Naive thymus-derived CD4-positive, alpha-beta T cell (primary cell): ENCODE data around the gene ERCC8. TPM values are rescaled to one million over a fixed set of nuclear protein-coding genes. Genes with fewer than 3 reads are reported as not detected.

Experiments used
- ATAC-seq: fragments of 150-1000 bp; cut with Tn5 transposase; 2 replicates; pipeline ENCODE4 v1.10.0; 2021; ENCODE audit warnings: mild to moderate bottlenecking, moderate library complexity
- CTCF ChIA-PET: fragments of 350-600 bp; sonication (Branson Sonifier 250); formaldehyde crosslinking; loops from one replicate; lab custom pipeline; 2021; ENCODE audit warnings: antibody characterized with exemption; lab: Charles Lee
- POLR2A ChIA-PET: fragments of 350-600 bp; sonication (Branson Sonifier 250); formaldehyde crosslinking; loops from one replicate; lab custom pipeline; 2021; ENCODE audit warnings: antibody characterized with exemption, inconsistent platforms; lab: Charles Lee
- DNase-seq, 9 donors: peaks; one replicate each; pipeline versions ENCODE4 v3.0.0 to v3.0.0-alpha.2; 2020 to 2022; ENCODE audit warnings: mixed read lengths in 1 of 9
- H3K27ac ChIP-seq: one replicate; pipeline ENCODE4 v1.7.0; 2013; ENCODE audit warnings: mild to moderate bottlenecking, low read depth, low read length, moderate library complexity
- H3K27me3 ChIP-seq, 2 donors: one replicate each; pipeline ENCODE4 v1.7.0; 2013; ENCODE audit warnings: low read length in 2 of 2, mild to moderate bottlenecking in 2 of 2, moderate library complexity in 2 of 2; ENCODE audit not compliant: control insufficient read depth in 2 of 2, insufficient read depth in 2 of 2
- H3K36me3 ChIP-seq, 3 experiments: 1 replicate in 2 of 3; 2 replicates in 1 of 3; pipeline ENCODE4 v1.7.0; 2013; ENCODE audit warnings: low read length in 3 of 3, mild to moderate bottlenecking in 3 of 3, moderate library complexity in 1 of 3; ENCODE audit not compliant: insufficient read depth in 3 of 3, control insufficient read depth in 2 of 3
- H3K4me1 ChIP-seq, 2 donors: one replicate each; pipeline ENCODE4 v1.7.0; 2013; ENCODE audit warnings: low read length in 2 of 2, mild to moderate bottlenecking in 2 of 2, moderate library complexity in 1 of 2; ENCODE audit not compliant: control insufficient read depth in 2 of 2, insufficient read depth in 2 of 2
- H3K4me3 ChIP-seq: 2 replicates; pipeline ENCODE4 v1.7.0; 2013; ENCODE audit warnings: mild to moderate bottlenecking, low read length
- H3K9me3 ChIP-seq, 3 experiments: 1 replicate in 2 of 3; 2 replicates in 1 of 3; pipeline ENCODE4 v1.7.0; 2013; ENCODE audit warnings: low read length in 3 of 3; ENCODE audit not compliant: control insufficient read depth in 2 of 3
- H3K27ac Mint-ChIP-seq, 9 donors: one replicate each; pipeline ENCODE4 v1.8.0; 2020 to 2022; ENCODE audit warnings: mixed read lengths in 9 of 9, mild to moderate bottlenecking in 8 of 9, moderate library complexity in 5 of 9, inconsistent platforms in 2 of 9
- H3K27me3 Mint-ChIP-seq, 5 donors: one replicate each; pipeline ENCODE4 v1.8.0; 2021 to 2022; ENCODE audit warnings: mixed read lengths in 5 of 5, mild to moderate bottlenecking in 1 of 5
- H3K36me3 Mint-ChIP-seq, 5 donors: one replicate each; pipeline ENCODE4 v1.8.0; 2020 to 2022; ENCODE audit warnings: mixed read lengths in 5 of 5, mild to moderate bottlenecking in 3 of 5, inconsistent platforms in 1 of 5
- H3K4me1 Mint-ChIP-seq, 7 donors: one replicate each; pipeline ENCODE4 v1.8.0; 2020 to 2022; ENCODE audit warnings: mixed read lengths in 7 of 7, mild to moderate bottlenecking in 3 of 7, inconsistent platforms in 1 of 7
- H3K4me3 Mint-ChIP-seq, 10 donors: one replicate each; pipeline ENCODE4 v1.8.0; 2020 to 2022; ENCODE audit warnings: mild to moderate bottlenecking in 10 of 10, mixed read lengths in 10 of 10, moderate library complexity in 6 of 10, inconsistent platforms in 2 of 10
- H3K9me3 Mint-ChIP-seq, 11 donors: one replicate each; pipeline ENCODE4 v1.8.0; 2020 to 2022; ENCODE audit warnings: mixed read lengths in 11 of 11, mild to moderate bottlenecking in 4 of 11, inconsistent platforms in 1 of 11, moderate library complexity in 1 of 11
- intact Hi-C, 2 donors: fragments of 100-400 bp; cut with micrococcal nuclease; formaldehyde crosslinking; loops; one replicate each; pipeline ENCODE4 v1.15.1; 2023
- polyA plus RNA-seq, 2 donors: library from polyadenylated mRNA; unstranded; fragments of 300-500 nt; fragmentation: Illumina TruSeq; gene quantifications; one replicate each; pipeline ENCODE4 v1.2.3, GENCODE V29; 2021
- total RNA-seq, 6 experiments: library from RNA in 5 of 6; stranded (reverse) in 5 of 6; gene quantifications; 1 replicate in 5 of 6; 2 replicates in 1 of 6; pipeline ENCODE4 v1.2.3 and lab custom pipeline; 2021 to 2026

ERCC8 gene
- total and polyA plus RNA-seq, 7 experiments from 2014 or later: 4.9 to 19.6 (median 8.8) TPM

DNA sequence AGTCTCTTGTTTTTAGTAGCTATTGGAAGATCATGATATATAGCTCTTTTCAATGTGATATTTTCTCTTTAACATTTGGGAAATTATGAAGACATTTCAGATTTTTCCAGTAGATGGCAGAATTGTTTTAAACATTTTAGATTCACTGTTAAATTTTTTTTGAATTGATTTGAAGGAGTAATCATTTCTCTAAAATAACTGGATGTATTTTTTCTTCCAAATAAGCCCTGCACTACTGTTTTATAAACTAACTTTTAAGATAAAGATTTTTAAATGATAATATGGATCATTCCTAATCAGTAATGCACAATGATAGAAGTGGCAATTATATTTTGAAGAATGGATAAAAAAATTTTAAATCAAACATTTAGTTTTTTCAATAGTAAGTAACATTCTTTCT, 14.3 kb upstream of the ERCC8 start:
- no peaks in the 10 kb centered on the region for H3K9me3 ChIP-seq
- ATAC-seq (no peak), DNase-seq (peak in 3 of 9 donors; percentile 9 to 21 (median 10))
- no peaks in the 10 kb centered on the region for H3K4me1 ChIP-seq
- CTCF ChIA-PET: interaction anchor here (0.9 to 5.1 kb wide), 3 partner anchors 13 to 699 kb away, joined by 3 to 32 read pairs (median 4); no protein-coding TSS in a partner anchor
- peaks cover 0 to 6% (median 0%) of the 10 kb centered on the region in 5 donors for H3K36me3 Mint-ChIP-seq
- POLR2A ChIA-PET: no interaction called here
- H3K4me3 ChIP-seq: no peak overlapping the region
- H3K4me1 Mint-ChIP-seq: peaks cover 0 to 40% (median 17%) of the 10 kb centered on the region in 7 donors
- H3K4me3 Mint-ChIP-seq: no peak overlapping the region
- no peak overlapping the region for H3K27ac ChIP-seq
- peaks cover 0 to 8% (median 0%) of the 10 kb centered on the region in 11 donors for H3K9me3 Mint-ChIP-seq
- no peaks in the 10 kb centered on the region for H3K27me3 ChIP-seq
- intact Hi-C loops: loop anchor here in 1 of 2 donors (1.0 to 5.0 kb wide), 3 partner anchors 262 to 1147 kb away; no protein-coding TSS in a partner anchor
- H3K27ac Mint-ChIP-seq: no peak overlapping the region
- no peaks in the 10 kb centered on the region for H3K36me3 ChIP-seq
- H3K27me3 Mint-ChIP-seq: no peaks in the 10 kb centered on the region

DNA sequence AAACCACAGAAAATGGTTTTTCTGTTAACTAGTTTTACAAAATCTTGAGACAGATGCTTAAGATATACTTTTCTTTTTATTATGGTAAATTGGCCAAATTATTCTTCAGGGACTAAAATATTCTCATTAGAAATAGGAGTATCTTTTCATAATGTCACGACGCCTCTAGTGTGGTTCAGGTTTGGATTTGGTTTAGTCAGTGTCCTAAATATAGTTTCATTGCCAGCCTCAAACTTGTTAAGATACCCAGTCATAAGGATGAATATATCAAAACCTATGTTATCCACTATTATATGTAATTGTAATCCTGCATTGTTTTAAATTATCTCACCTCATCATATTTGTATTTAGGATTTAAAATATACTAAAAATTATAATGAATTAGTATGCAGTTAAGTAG, 13.8 kb upstream of the ERCC8 start:
- H3K9me3 Mint-ChIP-seq: peaks cover 0 to 8% (median 0%) of the 10 kb centered on the region in 11 donors

DNA sequence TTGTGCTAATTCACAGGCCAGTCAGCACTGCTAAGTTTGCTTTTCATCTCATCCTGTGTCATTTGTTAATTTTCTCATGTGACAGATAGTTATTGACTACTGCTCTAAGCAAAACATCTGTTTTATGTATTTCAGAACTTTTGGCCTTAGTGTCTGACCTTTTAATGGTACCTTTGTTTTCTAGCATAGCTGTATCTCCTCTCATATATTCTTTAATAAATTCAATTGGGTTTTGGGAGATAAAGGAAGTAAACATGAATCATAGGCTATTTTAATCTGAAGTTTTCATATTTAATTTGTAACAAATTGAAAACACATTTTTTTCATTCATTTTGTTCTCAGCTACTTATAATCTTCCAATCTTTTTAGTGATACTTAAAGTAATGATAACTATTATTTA, 13.2 kb upstream of the ERCC8 start:
- H3K27me3 ChIP-seq: no peaks in the 10 kb centered on the region
- DNase-seq: no peak
- Mint-ChIP-seq H3K27ac (peak overlapping the region in 1 of 9 donors; percentile 17), H3K4me3 (no peak overlapping the region), H3K9me3 (peaks cover 0 to 8% (median 0%) of the 10 kb centered on the region in 11 donors), H3K4me1 (peaks cover 0 to 41% (median 16%) of the 10 kb centered on the region in 7 donors), H3K36me3 (peaks cover 0 to 6% (median 0%) of the 10 kb centered on the region in 5 donors), H3K27me3 (no peaks in the 10 kb centered on the region)
- no peaks in the 10 kb centered on the region for H3K4me1 ChIP-seq
- H3K4me3 ChIP-seq: no peak overlapping the region
- ATAC-seq: no peak
- H3K36me3 ChIP-seq: no peaks in the 10 kb centered on the region
- CTCF ChIA-PET: interaction anchor here (1.1 to 5.1 kb wide), 2 partner anchors 11 to 700 kb away, joined by 4 to 32 read pairs; no protein-coding TSS in a partner anchor
- POLR2A ChIA-PET: no interaction called here
- intact Hi-C loops: loop anchor here in 1 of 2 donors (2.0 to 5.0 kb wide), 2 partner anchors 263 to 1146 kb away; no protein-coding TSS in a partner anchor
- H3K27ac ChIP-seq: no peak overlapping the region
- no peaks in the 10 kb centered on the region for H3K9me3 ChIP-seq

More for the DNA sequence above, 13.8 kb upstream of the ERCC8 start:
- DNase-seq: no peak
- H3K36me3 Mint-ChIP-seq: peaks cover 0 to 6% (median 0%) of the 10 kb centered on the region in 5 donors
- H3K4me1 Mint-ChIP-seq: peaks cover 0 to 43% (median 16%) of the 10 kb centered on the region in 7 donors
- Histone ChIP-seq H3K4me1 (no peaks in the 10 kb centered on the region), H3K4me3 (no peak overlapping the region), H3K27me3 (no peaks in the 10 kb centered on the region), H3K27ac (no peak overlapping the region), H3K36me3 (no peaks in the 10 kb centered on the region), H3K9me3 (no peaks in the 10 kb centered on the region)
- ATAC-seq: no peak
- intact Hi-C loops: loop anchor here in 1 of 2 donors (1.0 to 5.0 kb wide), 3 partner anchors 262 to 1146 kb away; no protein-coding TSS in a partner anchor
- H3K27me3 Mint-ChIP-seq: no peaks in the 10 kb centered on the region
- peak overlapping the region in 1 of 9 donors; percentile 17 for H3K27ac Mint-ChIP-seq
- H3K4me3 Mint-ChIP-seq: no peak overlapping the region
- ChIA-PET CTCF (interaction anchor here (0.9 to 5.1 kb wide), 3 partner anchors 12 to 700 kb away, joined by 3 to 32 read pairs (median 4); no protein-coding TSS in a partner anchor), POLR2A (no interaction called here)

DNA sequence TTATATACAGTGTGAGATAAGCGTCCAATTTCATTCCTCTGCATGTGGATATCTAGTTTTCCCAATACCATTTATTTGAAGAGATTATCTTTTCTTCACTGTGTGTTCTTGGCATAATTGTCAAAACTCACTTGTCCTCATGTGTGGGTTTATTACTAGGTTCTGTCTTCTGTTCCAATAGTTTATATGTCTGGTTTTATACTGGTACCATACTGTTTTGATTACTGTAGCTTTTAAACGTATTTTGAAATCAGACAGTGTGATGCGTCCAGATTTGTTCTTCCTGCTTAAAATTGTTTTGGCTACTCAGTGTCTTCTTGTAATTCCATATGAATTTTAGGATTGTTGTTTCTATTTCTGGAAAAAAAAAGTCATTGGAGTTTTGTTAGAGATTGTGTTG, 10.4 kb upstream of the ERCC8 start:
- Histone ChIP-seq H3K27ac (no peak overlapping the region), H3K4me3 (no peak overlapping the region), H3K36me3 (no peaks in the 10 kb centered on the region), H3K9me3 (no peaks in the 10 kb centered on the region), H3K4me1 (no peaks in the 10 kb centered on the region), H3K27me3 (no peaks in the 10 kb centered on the region)
- DNase-seq: no peak
- no peak overlapping the region for H3K4me3 Mint-ChIP-seq
- ChIA-PET CTCF (no interaction called here), POLR2A (no interaction called here)
- no peaks in the 10 kb centered on the region for H3K27me3 Mint-ChIP-seq
- ATAC-seq: no peak
- intact Hi-C loops: loop anchor here in 1 of 2 donors (5.0 kb wide), 1 partner anchor 1143 kb away; no protein-coding TSS in a partner anchor
- peaks cover 0 to 56% (median 20%) of the 10 kb centered on the region in 7 donors for H3K4me1 Mint-ChIP-seq
- H3K27ac Mint-ChIP-seq: no peak overlapping the region
- peaks cover 0 to 10% (median 4%) of the 10 kb centered on the region in 5 donors for H3K36me3 Mint-ChIP-seq
- peaks cover 0 to 8% (median 0%) of the 10 kb centered on the region in 11 donors for H3K9me3 Mint-ChIP-seq

DNA sequence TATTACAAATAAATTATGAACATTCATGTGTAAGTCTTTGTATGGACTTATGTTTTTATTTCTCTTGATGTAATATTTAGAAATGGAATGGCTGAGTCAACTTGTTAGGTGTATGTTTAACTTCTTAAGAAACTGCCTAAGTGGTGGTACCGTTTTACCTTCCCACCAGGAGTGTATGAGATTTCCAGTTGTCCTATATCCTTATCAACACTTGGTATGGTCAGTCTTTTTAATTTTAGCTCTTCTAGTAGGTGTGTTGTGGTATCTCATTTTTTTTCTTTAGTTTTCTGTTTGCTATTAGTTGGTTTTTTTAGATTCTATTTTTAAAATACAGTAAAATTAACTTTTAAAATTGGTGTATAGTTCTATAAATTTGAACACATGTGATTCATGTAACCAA, 3.9 kb upstream of the ERCC8 start:
- Mint-ChIP-seq H3K27ac (no peak overlapping the region), H3K9me3 (no peaks in the 10 kb centered on the region), H3K4me3 (peak overlapping the region in 2 of 10 donors; percentile 26 to 33), H3K36me3 (peaks cover 0 to 10% (median 4%) of the 10 kb centered on the region in 5 donors), H3K27me3 (no peaks in the 10 kb centered on the region), H3K4me1 (peaks cover 16 to 53% (median 37%) of the 10 kb centered on the region in 7 donors)
- Histone ChIP-seq H3K27ac (no peak overlapping the region), H3K9me3 (no peaks in the 10 kb centered on the region), H3K4me1 (peaks cover 0 to 6% of the 10 kb centered on the region in 2 donors), H3K4me3 (no peak overlapping the region), H3K27me3 (no peaks in the 10 kb centered on the region), H3K36me3 (peaks cover 0 to 6% (median 0%) of the 10 kb centered on the region in 3 experiments)
- no peak for DNase-seq
- CTCF ChIA-PET: no interaction called here
- ATAC-seq: no peak
- intact Hi-C loops: loop anchor here (5.0 to 10.0 kb wide), 4 partner anchors 106 to 1456 kb away; partner anchors contain the start of genes DIMT1 (in 1 of the 2), ELOVL7 (in 1 of the 2) and KIF2A (in 1 of the 2)
- POLR2A ChIA-PET: no interaction called here

DNA sequence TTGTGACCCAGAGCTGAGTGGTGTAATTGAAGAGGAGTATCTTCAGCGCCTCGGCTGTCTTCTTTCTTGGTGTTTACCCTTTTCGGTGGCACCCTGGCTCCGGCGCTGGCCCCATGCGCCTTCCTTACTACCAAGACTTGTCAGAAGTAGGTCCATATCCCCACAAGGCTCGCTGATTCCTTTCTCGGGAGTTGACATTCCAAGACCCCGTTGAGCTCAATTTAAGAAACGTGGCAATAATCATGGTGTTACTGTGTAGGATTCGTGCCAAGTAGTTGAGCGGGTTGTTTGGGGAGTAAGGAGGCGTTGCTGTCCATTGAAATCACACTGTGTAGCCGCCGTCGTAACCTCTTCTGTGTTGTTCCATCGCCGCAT, 930 bp upstream of the ERCC8 start:
- no peak overlapping the region for H3K4me3 Mint-ChIP-seq
- ChIA-PET POLR2A (interaction anchor here (0.6 to 1.8 kb wide), 2 partner anchors 385 to 1363 kb away, joined by 3 to 9 read pairs; partner anchors contain the start of gene ZSWIM6), CTCF (interaction anchor here (0.6 to 1.3 kb wide), 2 partner anchors 13 to 16 kb away, joined by 3 to 4 read pairs; no protein-coding TSS in a partner anchor)
- H3K27me3 Mint-ChIP-seq: no peaks in the 10 kb centered on the region
- ATAC-seq: no peak
- Histone ChIP-seq H3K9me3 (no peaks in the 10 kb centered on the region), H3K36me3 (peaks cover 0 to 6% (median 0%) of the 10 kb centered on the region in 3 experiments), H3K4me1 (peaks cover 0 to 6% of the 10 kb centered on the region in 2 donors), H3K4me3 (peak overlapping the region; percentile 86), H3K27ac (peak overlapping the region; percentile 69), H3K27me3 (no peaks in the 10 kb centered on the region)
- H3K9me3 Mint-ChIP-seq: no peaks in the 10 kb centered on the region
- peaks cover 16 to 45% (median 23%) of the 10 kb centered on the region in 7 donors for H3K4me1 Mint-ChIP-seq
- H3K36me3 Mint-ChIP-seq: peaks cover 0 to 9% (median 3%) of the 10 kb centered on the region in 5 donors
- intact Hi-C loops: loop anchor here (1.0 to 10.0 kb wide), 13 partner anchors 15 to 1459 kb away; partner anchors contain the start of genes DEPDC1B (in 2 of the 2), SMIM15 (in 2 of the 2), DIMT1 (in 1 of the 2) and ELOVL7 (in 1 of the 2)
- peak overlapping the region in 2 of 9 donors; percentile 87 to 91 for H3K27ac Mint-ChIP-seq
- peak in 2 of 9 donors; percentile 13 to 40 for DNase-seq
